Transverse colon (tissue), 4 donors: ENCODE data around the gene SLC25A6. TPM values are rescaled to one million over a fixed set of nuclear protein-coding genes. Genes with fewer than 3 reads are reported as not detected.

ENCODE experiments used
- DNase-seq: peaks from one replicate; pipeline ENCODE4 v3.0.0-alpha.2; 2019
- H3K27ac ChIP-seq, 4 donors: fragments of 200-600 bp; sonication (generic); 2 replicates each; pipeline ENCODE4 v1.5.1; 2016 to 2018; ENCODE audit warnings: inconsistent platforms in 4 of 4
- H3K27me3 ChIP-seq: fragments of 200-600 bp; sonication (generic); 2 replicates; pipeline ENCODE4 v1.5.1; 2017; ENCODE audit warnings: inconsistent platforms
- H3K36me3 ChIP-seq, 4 donors: fragments of 200-600 bp; sonication (generic); 2 replicates each; pipeline ENCODE4 v1.5.1; 2017 to 2019; ENCODE audit warnings: inconsistent platforms in 4 of 4
- H3K4me1 ChIP-seq, 4 donors: fragments of 200-600 bp; sonication (generic); 2 replicates each; pipeline ENCODE4 v1.5.1; 2017 to 2020; ENCODE audit warnings: inconsistent platforms in 4 of 4
- H3K4me3 ChIP-seq, 4 donors: fragments of 200-600 bp; sonication (generic); 1 replicate in 1 of 4; 2 replicates in 3 of 4; pipeline versions ENCODE4 v1.5.1 to v1.6.1; 2017 to 2019; ENCODE audit warnings: inconsistent platforms in 4 of 4
- H3K9me3 ChIP-seq, 2 donors: fragments of 200-600 bp; sonication (generic); 2 replicates each; pipeline ENCODE4 v1.5.1; 2017 to 2019; ENCODE audit warnings: inconsistent platforms in 2 of 2
- CTCF ChIP-seq, 5 experiments: fragments of 200-600 bp in 3 of 5; fragments of 450-650 bp in 2 of 5; sonication (generic) in 3 of 5; IDR thresholded peaks; 1 replicate in 2 of 5; 2 replicates in 3 of 5; pipeline ENCODE4 v1.5.1; 2016 to 2017; ENCODE audit warnings: antibody characterized with exemption in 5 of 5, inconsistent platforms in 3 of 5, mild to moderate bottlenecking in 2 of 5, moderate library complexity in 1 of 5
- EP300 ChIP-seq: sonication (generic); formaldehyde crosslinking; IDR thresholded peaks from one replicate; pipeline ENCODE4 v1.6.1; 2017; ENCODE audit warnings: antibody characterized with exemption, low read depth
- POLR2A ChIP-seq: fragments of 450-650 bp; IDR thresholded peaks from one replicate; pipeline ENCODE4 v1.6.1; 2016; ENCODE audit warnings: antibody characterized with exemption, mild to moderate bottlenecking, moderate library complexity
- POLR2AphosphoS5 ChIP-seq, 3 donors: sonication (generic); formaldehyde crosslinking; IDR thresholded peaks; one replicate each; pipeline ENCODE4 v1.6.1; 2016; ENCODE audit warnings: antibody characterized with exemption in 3 of 3
- WGBS, 2 donors: methylation state at CpG; one replicate each; pipeline ENCODE4 v1.1.5; 2018; ENCODE audit warnings: low coverage in 1 of 2; 5-methylcytosine and 5-hydroxymethylcytosine counted together
- in situ Hi-C, 4 donors: fragments of 200-750 bp; cut with MboI; loops; one replicate each; pipeline versions ENCODE4 v1.15.0 to v1.15.1; 2017; ENCODE audit warnings: low sequenced_read_pairs in 3 of 4, low pct_ligation_motif_present in 1 of 4, low pct_unique_long_range_greater_than_20kb in 1 of 4
- intact Hi-C: fragments of 100-400 bp; cut with DNase I; formaldehyde crosslinking; loops from one replicate; pipeline ENCODE4 v1.15.1; 2023; ENCODE audit warnings: low total_unique reads
- total RNA-seq, 4 donors: library from RNA; depleted of rRNA; stranded (reverse); fragments of >200 nt; gene quantifications; one replicate each; pipeline ENCODE4 v1.1.0, GENCODE V29; 2016

SLC25A6 gene
- total RNA-seq, 4 donors from 2014 or later = 473 to 699 (median 574) TPM

- H3K4me3 ChIP-seq = no peak overlapping the region
- in situ Hi-C loops = loop anchor here in 1 of 4 donors (25.0 kb wide), 1 partner anchor 193 kb away; the partner anchor contains the start of gene AKAP17A
- H3K27me3 ChIP-seq = no peaks in the 10 kb centered on the region
- H3K36me3 ChIP-seq = peaks cover 0 to 13% (median 4%) of the 10 kb centered on the region in 4 donors
- no peak for DNase-seq
- peaks cover 10 to 32% (median 25%) of the 10 kb centered on the region in 4 donors for H3K4me1 ChIP-seq
- WGBS, 2 donors = 68 to 73% methylated on average over 11 to 16 of the region's 16 CpGs
- no peak for TF ChIP-seq POLR2A
- TF ChIP-seq POLR2AphosphoS5 (IDR thresholded peaks at IDR 0.05) = no peak
- TF ChIP-seq CTCF (IDR thresholded peaks at IDR 0.05) = no peak
- no peak for TF ChIP-seq EP300
- intact Hi-C loops = loop anchor here (1.0 kb wide), 1 partner anchor 58 kb away; the partner anchor contains the start of gene ASMTL
- no peaks in the 10 kb centered on the region for H3K9me3 ChIP-seq
- peak overlapping the region; percentile 96 to 100 (median 98) for H3K27ac ChIP-seq
Measured at GRCh38 chrX:1393871-1394615, 2.1 kb upstream of the SLC25A6 start.

- Histone ChIP-seq H3K9me3 (no peaks in the 10 kb centered on the region), H3K36me3 (peaks cover 1 to 28% (median 12%) of the 10 kb centered on the region in 4 donors), H3K27me3 (no peaks in the 10 kb centered on the region), H3K4me3 (peak overlapping the region; percentile 63 to 98 (median 90)), H3K27ac (peak overlapping the region; percentile 96 to 100 (median 98)), H3K4me1 (peaks cover 10 to 43% (median 34%) of the 10 kb centered on the region in 4 donors)
- DNase-seq = peak; percentile 78
- WGBS, 2 donors = 1% methylated on average over 61 of the region's 76 CpGs; no CpG with 5 or more reads in 1 of the 2 donors
- intact Hi-C loops (no loop called here), in situ Hi-C loops (loop anchor here in 1 of 4 donors (25.0 kb wide), 1 partner anchor 195 kb away; the partner anchor contains the start of gene AKAP17A)
- TF ChIP-seq CTCF (IDR thresholded peaks at IDR 0.05) (no peak), POLR2A (peak; percentile 50), EP300 (no peak), POLR2AphosphoS5 (IDR thresholded peaks at IDR 0.05) (peak; percentile 0 to 43 (median 1))
Measured at GRCh38 chrX:1392376-1393068, 609 bp upstream of the SLC25A6 start.

- Histone ChIP-seq H3K9me3 (no peaks in the 10 kb centered on the region), H3K27me3 (no peaks in the 10 kb centered on the region), H3K4me3 (peak overlapping the region; percentile 84 to 98 (median 96)), H3K27ac (peak overlapping the region; percentile 96 to 100 (median 98)), H3K36me3 (peaks cover 1 to 40% (median 19%) of the 10 kb centered on the region in 4 donors), H3K4me1 (peaks cover 10 to 43% (median 34%) of the 10 kb centered on the region in 4 donors)
- no peak for DNase-seq
- intact Hi-C loops = no loop called here
- TF ChIP-seq CTCF (IDR thresholded peaks at IDR 0.05) (no peak), POLR2AphosphoS5 (IDR thresholded peaks at IDR 0.05) (no peak), POLR2A (no peak), EP300 (no peak)
- in situ Hi-C loops = loop anchor here in 1 of 4 donors (25.0 kb wide), 1 partner anchor 196 kb away; the partner anchor contains the start of gene AKAP17A
- WGBS, 2 donors = 0% methylated on average over 4 of the region's 19 CpGs; no CpG with 5 or more reads in 1 of the 2 donors
Measured at GRCh38 chrX:1391370-1391706, 575 bp downstream of the SLC25A6 start.
